Mucosa of descending colon (tissue), 3 donors: Measurements from ENCODE around the gene COL11A2. TPM values are rescaled to one million over a fixed set of nuclear protein-coding genes. Genes with fewer than 3 reads are reported as not detected.

Source experiments
- ATAC-seq: fragments of 200-7000 bp; cut with Tn5 transposase; one replicate; pipeline ENCODE4 v1.9.1; 2020; ENCODE audit warnings: mild to moderate bottlenecking, moderate library complexity
- DNase-seq, 3 donors: peaks; one replicate each; pipeline ENCODE4 v3.0.0-alpha.2; 2020
- H3K36me3 ChIP-seq: fragments of 200-600 bp; one replicate; pipeline ENCODE4 v1.8.0; 2021; ENCODE audit warnings: low read depth, mild to moderate bottlenecking
- H3K4me1 ChIP-seq: fragments of 200-600 bp; one replicate; pipeline ENCODE4 v1.8.0; 2021; ENCODE audit warnings: low read depth, mild to moderate bottlenecking
- H3K4me3 ChIP-seq: fragments of 200-600 bp; one replicate; pipeline ENCODE4 v1.8.0; 2021; ENCODE audit warnings: mild to moderate bottlenecking
- H3K9me3 ChIP-seq: fragments of 200-600 bp; one replicate; pipeline ENCODE4 v1.8.0; 2021; ENCODE audit warnings: mild to moderate bottlenecking
- CTCF ChIP-seq: fragments of 200-600 bp; IDR thresholded peaks from one replicate; pipeline ENCODE4 v1.8.0; 2022; ENCODE audit warnings: antibody characterized with exemption, mild to moderate bottlenecking
- intact Hi-C, 2 donors: fragments of 100-400 bp; cut with DNase I in 1 of 2; cut with micrococcal nuclease in 1 of 2; formaldehyde crosslinking; loops; one replicate each; pipeline versions ENCODE4 v1.11.0 to v1.11.1; 2022; cut with DNase I, micrococcal nuclease
- total RNA-seq, 3 donors: library from RNA; stranded (reverse); fragmentation: NEBNext Ultra II Directional in 2 of 3; extraction: Animal tissue kit (Norgen Biotek cat#: 25700) in 2 of 3; gene quantifications; one replicate each; pipeline versions ENCODE4 v1.2.1 to v1.2.4, GENCODE V29; 2021 to 2023
- donor health status: DM: no; HTN: no; CAD: no; lungs with moderate emphysema.
- donor health status: DM: no; HTN: no; CAD: no.
- donor health status: DM: no; HTN: yes; CAD: no.

The COL11A2 gene
- total RNA-seq, 3 donors from 2014 or later, result 0.27 to 1.1 (median 0.52) TPM

- no peak for DNase-seq
- no peak for TF ChIP-seq CTCF
- Histone ChIP-seq H3K9me3 (no peaks in the 10 kb centered on the region), H3K4me1 (peaks cover 9% of the 10 kb centered on the region), H3K36me3 (no peaks in the 10 kb centered on the region), H3K4me3 (no peak overlapping the region)
- no peak for ATAC-seq
- intact Hi-C loops, result no loop called here
These were observed 23.2 kb upstream of the COL11A2 start for GRCh38 chr6:33215271-33216116.

GRCh38 chr6:33213989-33214335, 21.7 kb upstream of the COL11A2 start:
- no peak for ATAC-seq
- H3K4me3 ChIP-seq, result no peak overlapping the region
- intact Hi-C loops, result no loop called here

GRCh38 chr6:33213166-33213988, 21.1 kb upstream of the COL11A2 start:
- DNase-seq, result peak in 1 of 3 donors; percentile 55
- ATAC-seq, result peak; percentile 36
- Histone ChIP-seq H3K4me3 (no peak overlapping the region), H3K4me1 (peaks cover 15% of the 10 kb centered on the region), H3K36me3 (no peaks in the 10 kb centered on the region), H3K9me3 (no peaks in the 10 kb centered on the region)
- intact Hi-C loops, result no loop called here
- TF ChIP-seq CTCF, result no peak

More at GRCh38 chr6:33213989-33214335, 21.7 kb upstream of the COL11A2 start:
- Histone ChIP-seq H3K9me3 (no peaks in the 10 kb centered on the region), H3K4me1 (peaks cover 12% of the 10 kb centered on the region), H3K36me3 (no peaks in the 10 kb centered on the region)
- no peak for DNase-seq
- no peak for TF ChIP-seq CTCF

GRCh38 chr6:33212857-33213165, 20.5 kb upstream of the COL11A2 start:
- peaks cover 15% of the 10 kb centered on the region for H3K4me1 ChIP-seq
- no peak for TF ChIP-seq CTCF
- no peak for DNase-seq
- no peaks in the 10 kb centered on the region for H3K9me3 ChIP-seq
- H3K4me3 ChIP-seq, result no peak overlapping the region
- no peak for ATAC-seq
- no peaks in the 10 kb centered on the region for H3K36me3 ChIP-seq
- intact Hi-C loops, result no loop called here

- no peak for ATAC-seq
- H3K4me1 ChIP-seq, result peaks cover 19% of the 10 kb centered on the region
- no peak overlapping the region for H3K4me3 ChIP-seq
- H3K9me3 ChIP-seq, result no peaks in the 10 kb centered on the region
- no peak for DNase-seq
- H3K36me3 ChIP-seq, result no peaks in the 10 kb centered on the region
- TF ChIP-seq CTCF, result no peak
- intact Hi-C loops, result no loop called here
These were observed 19.6 kb upstream of the COL11A2 start for GRCh38 chr6:33211666-33212422.
